ENCODE measurements around the gene ZNF516. TPM values are rescaled to one million over a fixed set of nuclear protein-coding genes. Genes with fewer than 3 reads are reported as not detected.

The ZNF516 gene
- total RNA-seq, 2 donors from 2014 or later = 7.9 to 13.8 TPM

- Mint-ChIP-seq H3K36me3 (no peaks in the 10 kb centered on the region), H3K27ac (no peak overlapping the region), H3K9me3 (no peaks in the 10 kb centered on the region)
- DNase-seq (ENCODE audit: low spot score in 2 of 2) (no peak), ATAC-seq (no peak)
These were observed 96.7 kb downstream of the ZNF516 start for GRCh38 chr18:76398295-76398694.

GRCh38 chr18:76397631-76398030, 97.4 kb downstream of the ZNF516 start:
- Mint-ChIP-seq H3K9me3 (no peaks in the 10 kb centered on the region), H3K36me3 (no peaks in the 10 kb centered on the region), H3K27ac (no peak overlapping the region)
- DNase-seq (ENCODE audit: low spot score in 2 of 2) (no peak), ATAC-seq (no peak)

DNA sequence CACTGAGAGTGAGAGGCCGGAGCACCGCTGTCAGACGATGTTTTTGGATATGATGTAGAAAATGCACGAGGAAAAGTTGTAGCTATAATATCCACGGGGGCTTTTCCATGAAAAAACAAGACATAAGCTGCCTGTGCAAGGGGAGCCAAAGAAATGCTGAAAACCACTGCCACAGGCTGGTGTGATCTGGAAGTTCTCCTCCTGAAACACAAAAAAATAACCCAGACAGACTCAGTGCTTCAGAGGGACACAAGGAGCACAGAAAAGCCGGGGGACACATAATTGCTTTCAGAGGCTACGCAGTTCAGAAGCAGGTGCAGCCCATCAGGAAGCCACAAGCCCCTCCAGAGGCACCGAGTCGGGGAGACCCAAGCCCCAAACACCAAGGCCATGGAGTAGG, 98.2 kb downstream of the ZNF516 start:
- no peak for DNase-seq (ENCODE audit: low spot score in 2 of 2)
- H3K27ac Mint-ChIP-seq = no peak overlapping the region
- H3K36me3 Mint-ChIP-seq = no peaks in the 10 kb centered on the region
- no peaks in the 10 kb centered on the region for H3K9me3 Mint-ChIP-seq
- no peak for ATAC-seq

- DNase-seq (ENCODE audit: low spot score in 2 of 2) = no peak
- Mint-ChIP-seq H3K36me3 (no peaks in the 10 kb centered on the region), H3K9me3 (no peaks in the 10 kb centered on the region), H3K27ac (no peak overlapping the region)
- ATAC-seq = peak in 1 of 2 donors; percentile 13
These were observed 99.4 kb downstream of the ZNF516 start for GRCh38 chr18:76395609-76396008.

DNA sequence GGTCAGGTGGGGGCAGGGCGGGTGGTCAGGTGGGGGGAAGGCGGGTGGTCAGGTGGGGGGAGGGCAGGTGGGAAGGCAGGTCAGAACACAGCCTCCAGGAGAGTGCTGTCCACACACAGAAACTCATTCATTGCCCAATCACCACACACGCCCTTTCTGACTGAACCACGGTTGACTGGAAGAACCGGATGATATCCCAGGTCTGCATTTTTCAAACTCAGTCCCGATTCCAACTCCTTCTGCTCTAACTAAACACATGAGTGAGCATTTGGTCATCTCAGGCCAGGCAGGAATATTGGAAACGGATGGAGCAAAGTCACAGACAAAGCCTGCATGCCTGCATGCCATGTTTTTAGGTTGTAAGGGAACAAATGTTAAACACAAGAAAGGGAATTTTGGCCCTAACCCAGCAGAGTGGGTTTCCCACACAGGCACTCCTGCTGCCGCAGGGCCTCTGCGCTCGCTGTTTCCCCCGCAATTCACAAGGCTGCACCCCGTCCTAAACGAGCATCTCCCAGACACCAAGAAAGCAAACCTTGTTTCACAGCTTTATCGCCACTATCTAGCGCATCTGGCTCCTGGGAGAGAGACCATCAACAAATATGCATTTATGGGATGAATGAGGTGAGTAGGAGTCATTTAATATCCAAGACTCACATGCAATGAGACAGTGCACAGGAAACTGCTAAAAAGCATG, 100.1 kb downstream of the ZNF516 start:
- DNase-seq (ENCODE audit: low spot score in 2 of 2) (no peak), ATAC-seq (peak in 1 of 2 donors; percentile 8)
- Mint-ChIP-seq H3K9me3 (no peaks in the 10 kb centered on the region), H3K36me3 (no peaks in the 10 kb centered on the region), H3K27ac (no peak overlapping the region)

DNA sequence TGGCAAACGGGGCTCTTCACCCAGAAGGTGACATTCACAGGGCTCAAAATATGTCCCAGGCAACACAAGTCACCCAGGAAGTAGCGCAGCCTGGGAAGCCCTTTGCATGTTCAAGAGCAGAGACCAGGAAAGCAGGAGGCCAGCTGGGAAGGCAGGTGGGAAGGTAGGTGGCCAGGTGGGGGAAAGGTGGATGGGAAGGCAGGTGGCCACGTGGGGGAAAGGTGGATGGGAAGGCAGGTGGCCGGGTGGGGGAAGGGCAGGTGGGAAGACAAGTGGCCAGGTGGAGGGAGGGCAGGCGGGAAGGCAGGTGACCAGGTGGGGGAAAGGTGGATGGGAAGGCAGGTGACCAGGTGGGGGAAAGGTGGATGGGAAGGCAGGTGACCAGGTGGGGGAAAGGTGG, 102.7 kb downstream of the ZNF516 start:
- Mint-ChIP-seq H3K9me3 (no peaks in the 10 kb centered on the region), H3K36me3 (peaks cover 0 to 5% of the 10 kb centered on the region in 2 donors), H3K27ac (peak overlapping the region in 1 of 2 donors; percentile 77)
- ATAC-seq (peak in 1 of 2 donors; percentile 20), DNase-seq (ENCODE audit: low spot score in 2 of 2) (no peak)

DNA sequence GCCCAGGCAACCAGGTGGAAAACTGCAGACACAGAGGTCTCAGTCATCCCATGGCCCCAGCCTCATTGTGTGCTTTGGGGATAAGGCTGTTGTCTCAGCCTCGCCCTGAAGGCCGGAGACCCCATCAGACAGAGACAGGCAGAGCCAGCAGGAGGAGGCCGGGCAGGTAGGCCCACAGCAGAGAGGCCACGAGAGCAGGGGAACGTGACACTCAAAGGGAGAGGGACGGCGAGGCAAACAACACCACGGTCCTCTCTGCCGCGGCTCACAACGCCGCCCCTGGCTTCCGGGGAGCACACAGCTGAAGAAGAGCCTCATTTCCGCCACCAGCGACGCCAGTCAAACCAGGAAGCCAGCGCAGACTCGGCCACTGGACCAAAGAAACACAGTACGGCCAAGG, 103.3 kb downstream of the ZNF516 start:
- Mint-ChIP-seq H3K27ac (peak overlapping the region; percentile 25 to 77), H3K36me3 (peaks cover 0 to 5% of the 10 kb centered on the region in 2 donors), H3K9me3 (no peaks in the 10 kb centered on the region)
- peak in 1 of 2 donors; percentile 16 for ATAC-seq
- DNase-seq (ENCODE audit: low spot score in 2 of 2) = no peak

DNA sequence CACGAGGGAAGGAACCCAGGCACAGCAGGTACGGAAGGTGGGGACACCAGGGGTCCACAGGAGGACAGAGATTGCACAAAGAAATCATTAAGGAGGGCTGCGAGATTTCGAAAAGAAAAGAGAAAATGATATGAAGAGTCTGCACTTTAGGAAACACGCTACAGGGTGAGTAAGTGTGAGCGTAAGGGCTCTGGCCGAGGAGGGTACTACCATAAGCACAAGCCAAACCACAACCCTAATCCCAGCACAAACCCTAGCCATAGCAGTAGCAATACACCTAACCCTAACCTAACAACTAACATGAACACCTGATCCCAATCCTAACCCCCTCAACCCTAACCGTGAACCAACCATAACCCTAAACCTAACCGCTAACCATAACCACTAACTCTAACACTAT, 104.0 kb downstream of the ZNF516 start:
- ATAC-seq (peak; percentile 31 to 37), DNase-seq (ENCODE audit: low spot score in 2 of 2) (no peak)
- Mint-ChIP-seq H3K27ac (peak overlapping the region in 1 of 2 donors; percentile 66), H3K36me3 (peaks cover 0 to 5% of the 10 kb centered on the region in 2 donors), H3K9me3 (no peaks in the 10 kb centered on the region)

DNA sequence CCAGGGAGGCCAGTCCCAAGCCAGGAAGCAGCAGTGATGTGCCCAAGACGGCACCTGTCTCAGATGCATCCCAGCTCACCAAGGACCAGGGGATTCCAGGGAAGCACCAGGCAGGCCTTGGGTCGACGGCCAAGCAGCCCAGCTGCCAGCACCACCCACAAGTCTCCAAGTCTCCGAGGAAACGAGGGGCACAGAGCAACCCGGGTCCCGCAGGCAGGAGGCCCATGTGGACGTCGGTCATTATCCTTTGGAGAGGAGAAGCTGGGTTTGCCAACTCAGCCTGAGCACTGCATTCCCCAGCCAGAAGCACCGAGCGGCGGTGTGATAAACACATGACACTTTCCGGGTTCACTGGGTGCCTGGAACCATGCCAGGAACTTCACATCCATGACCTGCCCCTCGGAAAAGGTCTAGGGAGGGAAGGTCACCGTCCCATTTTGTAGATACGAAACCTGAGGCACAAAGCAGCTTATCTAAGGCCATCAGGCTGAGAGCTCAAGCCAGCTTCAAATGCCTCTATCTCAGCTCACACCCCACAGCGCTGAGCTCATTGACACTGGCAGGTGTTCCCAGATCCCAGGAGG, 104.5 kb downstream of the ZNF516 start:
- DNase-seq (ENCODE audit: low spot score in 2 of 2) (no peak), ATAC-seq (no peak)
- Mint-ChIP-seq H3K27ac (peak overlapping the region in 1 of 2 donors; percentile 66), H3K9me3 (no peaks in the 10 kb centered on the region), H3K36me3 (peaks cover 0 to 5% of the 10 kb centered on the region in 2 donors)

DNA sequence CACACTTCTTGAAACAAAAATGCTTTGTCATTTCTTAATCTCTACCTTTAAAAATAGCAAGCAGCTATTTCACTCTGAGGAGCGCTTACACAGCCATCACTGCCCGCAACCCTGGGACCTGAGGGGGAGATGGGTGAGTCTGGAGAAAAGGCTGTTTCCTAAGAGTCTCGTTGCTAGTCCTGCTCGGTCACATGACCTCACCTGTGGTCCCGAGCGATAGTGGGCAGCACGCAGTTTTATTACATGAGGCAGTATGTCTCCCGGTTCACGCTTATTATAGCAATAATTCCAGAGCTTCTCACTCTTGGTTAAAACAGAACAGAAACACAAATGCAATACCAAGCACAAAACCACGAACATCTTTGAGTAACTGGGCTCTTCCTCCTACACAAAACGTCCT, 105.3 kb downstream of the ZNF516 start:
- DNase-seq (ENCODE audit: low spot score in 2 of 2) = no peak
- no peak for ATAC-seq
- Mint-ChIP-seq H3K36me3 (peaks cover 0 to 5% of the 10 kb centered on the region in 2 donors), H3K27ac (no peak overlapping the region), H3K9me3 (no peaks in the 10 kb centered on the region)

DNA sequence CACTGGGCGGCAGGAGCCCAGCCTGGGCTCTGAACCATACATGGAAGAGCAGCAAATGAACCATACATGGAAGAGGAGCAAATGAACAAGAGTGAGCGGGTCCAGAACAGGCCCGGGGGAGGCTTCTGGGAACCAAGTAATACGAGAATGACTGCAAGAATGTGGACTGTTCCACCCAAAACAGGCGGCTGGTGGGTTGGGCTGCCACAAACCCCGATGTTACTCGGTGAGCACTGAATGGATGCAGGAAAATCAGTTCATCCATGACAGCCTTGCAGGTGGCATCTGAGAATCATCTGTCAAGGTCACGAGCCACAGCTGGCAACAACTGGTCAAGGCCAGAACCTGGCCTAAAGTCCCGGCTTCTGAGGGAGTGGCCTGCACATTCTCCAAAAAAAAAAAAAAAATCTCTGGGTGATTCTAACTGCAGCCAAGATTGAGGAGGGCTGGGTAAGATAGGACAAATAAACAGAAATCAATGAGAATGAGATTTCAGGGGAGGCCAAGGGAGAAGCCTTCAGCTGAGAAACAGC, 106.1 kb downstream of the ZNF516 start:
- ATAC-seq = no peak
- Mint-ChIP-seq H3K9me3 (no peaks in the 10 kb centered on the region), H3K36me3 (peaks cover 0 to 5% of the 10 kb centered on the region in 2 donors), H3K27ac (no peak overlapping the region)
- DNase-seq (ENCODE audit: low spot score in 2 of 2) = no peak

DNA sequence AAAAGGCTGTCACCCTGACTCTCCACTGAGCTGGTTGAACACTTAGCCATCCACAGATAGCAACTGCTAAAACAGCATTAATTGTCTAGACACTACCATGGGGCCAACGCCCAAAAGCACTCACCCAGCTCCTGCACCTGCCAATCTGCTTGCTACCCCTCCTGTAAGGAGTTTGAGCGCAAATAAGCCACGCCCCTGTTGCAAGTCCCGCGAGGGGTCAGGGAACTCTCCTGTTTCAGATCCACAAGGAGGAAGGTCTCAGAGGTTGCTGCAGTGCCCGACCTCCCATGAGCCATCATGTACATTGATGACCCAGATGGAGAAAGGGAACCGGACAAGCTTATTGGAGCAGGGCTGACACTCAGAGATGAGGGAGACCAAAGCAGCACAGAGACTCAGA, 106.8 kb downstream of the ZNF516 start:
- ATAC-seq (no peak), DNase-seq (ENCODE audit: low spot score in 2 of 2) (no peak)
- no peak overlapping the region for H3K27ac Mint-ChIP-seq
- H3K36me3 Mint-ChIP-seq = peaks cover 0 to 5% of the 10 kb centered on the region in 2 donors
- H3K9me3 Mint-ChIP-seq = no peaks in the 10 kb centered on the region

GRCh38 chr18:76387608-76388007, 107.4 kb downstream of the ZNF516 start:
- DNase-seq (ENCODE audit: low spot score in 2 of 2) = no peak
- ATAC-seq = no peak
- Mint-ChIP-seq H3K36me3 (peaks cover 0 to 5% of the 10 kb centered on the region in 2 donors), H3K9me3 (no peaks in the 10 kb centered on the region), H3K27ac (no peak overlapping the region)

DNA sequence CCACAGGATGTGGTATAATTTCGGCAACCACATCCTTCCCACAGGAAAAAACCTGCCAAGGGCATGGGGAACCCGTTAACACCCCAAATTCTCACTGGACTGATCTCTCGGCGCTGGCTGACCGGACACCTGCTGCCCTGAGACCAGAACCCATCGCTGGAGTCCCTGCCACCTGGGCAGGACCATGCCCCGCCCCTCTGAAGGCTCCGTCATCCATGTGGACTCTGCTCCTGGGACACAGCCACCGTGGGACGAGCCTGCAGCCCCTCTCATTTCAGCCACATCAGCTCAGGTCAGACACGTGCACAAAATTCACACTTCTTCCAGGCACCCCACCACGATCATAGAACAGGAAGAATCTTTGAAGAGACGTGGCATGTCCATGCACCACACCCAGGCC, 108.2 kb downstream of the ZNF516 start:
- Mint-ChIP-seq H3K27ac (no peak overlapping the region), H3K9me3 (no peaks in the 10 kb centered on the region), H3K36me3 (peaks cover 0 to 5% of the 10 kb centered on the region in 2 donors)
- ATAC-seq = no peak
- no peak for DNase-seq (ENCODE audit: low spot score in 2 of 2)

DNA sequence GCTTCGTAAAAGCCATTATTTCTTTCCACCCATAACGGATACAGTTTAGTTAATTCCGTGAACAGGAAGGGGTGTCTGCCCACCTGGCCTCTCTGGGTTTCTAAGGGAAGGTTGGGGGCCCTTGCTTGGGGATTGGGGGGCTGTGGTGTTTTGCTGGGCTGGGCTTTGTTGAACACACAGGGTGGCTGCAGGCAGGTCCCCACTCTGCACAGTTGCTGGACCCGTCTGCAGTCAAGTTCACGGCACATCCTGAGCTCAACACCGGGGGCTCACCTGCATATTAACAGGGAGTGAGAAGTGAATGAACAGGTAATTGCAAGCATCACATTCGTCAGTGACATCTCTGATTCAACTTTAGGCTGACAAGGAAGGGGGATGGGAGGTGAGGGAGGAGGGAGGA, 109.0 kb downstream of the ZNF516 start:
- no peak for DNase-seq (ENCODE audit: low spot score in 2 of 2)
- Mint-ChIP-seq H3K27ac (no peak overlapping the region), H3K36me3 (peaks cover 0 to 5% of the 10 kb centered on the region in 2 donors), H3K9me3 (no peaks in the 10 kb centered on the region)
- no peak for ATAC-seq

GRCh38 chr18:76385681-76385975, 109.4 kb downstream of the ZNF516 start:
- DNase-seq (ENCODE audit: low spot score in 2 of 2) = no peak
- no peak for ATAC-seq
- no peaks in the 10 kb centered on the region for H3K9me3 Mint-ChIP-seq
- H3K36me3 Mint-ChIP-seq = peaks cover 0 to 5% of the 10 kb centered on the region in 2 donors
- no peak overlapping the region for H3K27ac Mint-ChIP-seq

DNA sequence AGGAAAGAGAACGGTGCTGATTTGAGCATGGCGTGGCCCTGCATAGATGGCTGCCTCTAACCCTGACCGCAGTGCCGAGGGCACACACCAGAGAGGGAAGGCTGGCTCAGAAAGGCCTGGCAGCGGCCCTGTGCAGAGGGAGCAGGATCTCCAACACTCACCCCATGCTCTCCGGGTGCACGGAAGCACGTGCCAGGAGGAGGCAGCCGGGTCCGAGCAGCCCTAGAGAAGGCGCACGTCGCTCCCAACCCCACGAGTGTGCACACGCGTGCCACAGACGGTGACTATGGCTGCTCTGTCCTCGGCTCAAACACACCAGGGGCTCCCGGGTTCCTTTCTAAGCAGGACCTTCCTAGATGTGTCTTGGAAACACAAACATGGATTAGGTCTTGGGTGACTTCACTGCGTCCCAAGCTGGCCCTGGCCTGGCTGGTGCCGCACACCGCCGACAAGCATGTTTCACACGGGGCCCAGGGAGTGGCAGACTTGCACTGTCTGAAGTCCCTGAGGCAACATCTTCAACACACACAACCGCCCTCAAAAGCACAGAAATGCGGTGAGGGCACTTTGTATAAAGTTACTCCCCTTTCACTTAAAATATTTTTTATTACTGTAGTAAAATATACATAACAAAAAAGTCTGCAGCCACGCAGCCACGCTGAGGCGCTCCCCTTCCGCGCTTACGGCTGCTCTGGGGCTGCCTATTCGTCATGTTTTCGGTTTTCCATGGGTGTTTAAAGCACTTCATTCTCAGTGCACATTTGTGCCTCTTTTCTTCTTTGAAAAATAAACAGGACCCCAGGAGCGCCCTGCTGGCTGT, 110.0 kb downstream of the ZNF516 start:
- ATAC-seq = no peak
- no peaks in the 10 kb centered on the region for H3K9me3 Mint-ChIP-seq
- no peak overlapping the region for H3K27ac Mint-ChIP-seq
- peaks cover 0 to 7% of the 10 kb centered on the region in 2 donors for H3K36me3 Mint-ChIP-seq
- DNase-seq (ENCODE audit: low spot score in 2 of 2) = no peak

Data from activated naive CD4-positive, alpha-beta T cell treated with anti-CD3 and anti-CD28 coated beads, Interleukin-2, amount 50 U/mL, for 72 hours (primary cell).